NOMO-1 (cell line): ENCODE results near the gene PLG.
"Not testable (repeated sequence)": the region's sequence is repeated elsewhere in the genome, so short reads cannot be mapped to it uniquely, and the experiment has no call there.

Source experiments
- DNase-seq, 2 experiments: peaks; one replicate each; lab custom pipeline; 2025; ENCODE audit not compliant: unreplicated experiment in 2 of 2; lab: John Stamatoyannopoulos, UW

PLG gene

DNA sequence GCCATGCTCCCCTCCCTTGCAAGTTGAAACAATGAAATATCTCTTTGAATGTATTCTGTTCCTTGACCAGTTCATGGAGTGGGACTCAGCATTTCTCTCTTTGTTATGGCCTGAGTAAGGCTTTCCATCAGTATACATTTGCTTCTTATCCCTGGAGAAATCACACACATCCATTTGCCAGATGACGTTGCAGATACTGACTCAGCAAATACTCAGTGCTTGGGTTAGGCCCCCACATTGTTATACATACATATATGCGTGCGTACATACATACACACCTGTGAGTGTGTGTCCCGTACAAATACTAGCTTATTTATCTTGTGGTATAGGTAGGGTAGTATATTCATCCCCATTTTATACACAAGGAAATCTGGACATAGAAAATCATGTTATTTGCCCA, 72.4 kb downstream of the PLG start:
- no peak for DNase-seq

DNA sequence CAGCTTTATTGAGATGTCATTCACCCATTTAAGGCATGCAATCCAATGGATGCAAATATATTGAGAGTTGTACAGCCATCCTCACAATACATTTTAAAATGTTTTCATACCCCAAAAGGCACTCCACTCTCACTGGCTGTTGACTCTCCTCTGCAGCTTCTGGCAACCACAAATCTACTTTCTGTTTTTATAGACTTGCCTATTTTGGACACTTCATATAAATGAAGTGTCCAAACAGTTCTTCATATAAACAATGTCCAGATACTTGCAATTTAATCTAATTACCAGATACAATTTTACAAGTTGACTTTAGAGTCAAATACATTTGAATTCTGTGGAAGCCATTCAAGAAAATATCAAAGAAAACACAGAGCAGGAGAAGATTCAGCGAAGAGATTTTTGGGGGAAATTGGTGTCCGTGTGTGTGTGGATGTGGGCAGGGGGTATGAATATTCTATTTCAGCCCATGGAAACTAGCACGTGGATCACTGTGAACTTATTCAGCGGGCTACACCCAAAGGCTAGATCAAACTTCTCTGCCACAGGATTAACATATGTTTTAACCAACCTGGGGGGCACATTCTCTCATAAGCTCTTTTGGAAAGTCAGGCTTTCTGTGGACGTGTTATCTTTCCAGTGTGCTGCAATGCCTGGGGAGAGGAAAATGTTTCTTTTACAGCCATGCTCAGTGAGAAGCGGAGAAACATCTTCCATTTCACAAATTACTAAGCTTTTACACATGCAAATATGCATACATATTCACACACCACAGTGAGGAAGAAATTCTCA, 73.9 kb downstream of the PLG start:
- no peak for DNase-seq

- DNase-seq = not testable (repeated sequence)
These were observed 77.1 kb downstream of the PLG start for GRCh38 chr6:160779095-160779494.

DNA sequence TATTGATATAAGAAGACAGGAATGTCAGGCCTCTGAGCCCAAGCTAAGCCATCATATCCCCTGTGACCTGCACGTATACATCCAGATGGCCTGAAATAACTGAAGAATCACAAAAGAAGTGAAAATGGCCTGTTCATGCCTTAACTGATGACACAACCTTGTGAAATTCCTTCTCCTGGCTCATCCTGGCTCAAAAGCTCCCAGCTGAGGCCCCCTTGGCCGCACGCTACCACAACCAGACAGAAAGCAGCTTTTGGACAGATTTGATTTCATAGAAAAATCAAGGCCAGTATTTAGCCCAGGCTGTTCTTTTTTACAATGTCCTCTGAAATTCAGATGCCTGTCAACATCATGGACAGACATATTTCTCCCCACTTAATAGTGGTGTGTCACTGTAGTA, 78.6 kb downstream of the PLG start:
- not testable (repeated sequence) for DNase-seq

- DNase-seq = no peak
These were observed 79.3 kb downstream of the PLG start for GRCh38 chr6:160781298-160781697.

DNA sequence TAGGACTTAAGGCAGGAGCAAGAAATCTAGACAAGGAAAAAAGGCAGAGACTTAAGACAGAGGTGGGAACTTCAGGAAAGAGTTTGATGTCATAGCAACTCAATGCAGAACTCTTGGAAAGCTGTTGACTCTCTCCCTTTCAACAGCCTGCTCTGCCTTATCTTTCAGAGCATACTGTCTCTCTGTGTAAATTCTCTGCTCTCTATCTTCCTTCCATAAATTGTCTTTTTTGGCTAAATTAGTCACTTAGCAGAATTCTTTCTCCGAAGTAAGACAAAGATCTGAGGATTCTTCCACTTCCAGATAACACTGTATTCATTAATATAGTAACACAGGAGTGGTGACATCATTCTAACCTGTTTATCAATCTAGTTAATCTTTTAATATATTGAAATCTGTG, 80.2 kb downstream of the PLG start:
- no peak for DNase-seq

- no peak for DNase-seq
These were observed 81.7 kb downstream of the PLG start for GRCh38 chr6:160783741-160784140.

GRCh38 chr6:160788126-160788525, 86.1 kb downstream of the PLG start:
- DNase-seq = not testable (repeated sequence)

DNA sequence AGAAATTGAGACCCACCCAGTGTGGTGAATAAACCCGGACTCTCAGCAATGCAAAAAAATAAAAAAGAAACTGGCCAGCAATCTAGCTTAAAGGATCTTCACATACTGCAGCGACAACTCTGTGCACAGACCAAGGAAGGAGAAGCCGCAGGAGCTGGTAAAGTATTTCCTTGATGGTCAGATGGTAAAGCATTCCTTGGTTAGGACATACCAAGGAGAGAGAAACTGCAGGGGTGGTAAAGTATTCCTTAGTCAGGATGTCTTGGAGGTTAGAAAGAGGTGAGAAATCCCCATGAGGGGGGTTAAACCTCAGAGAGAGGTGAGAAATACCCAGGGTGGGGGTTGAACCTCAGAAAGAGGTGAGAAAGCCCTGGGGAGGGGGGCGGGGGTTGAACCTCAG, 86.8 kb downstream of the PLG start:
- DNase-seq = no peak

- DNase-seq = no peak
These were observed 87.4 kb downstream of the PLG start for GRCh38 chr6:160789263-160790027.

DNA sequence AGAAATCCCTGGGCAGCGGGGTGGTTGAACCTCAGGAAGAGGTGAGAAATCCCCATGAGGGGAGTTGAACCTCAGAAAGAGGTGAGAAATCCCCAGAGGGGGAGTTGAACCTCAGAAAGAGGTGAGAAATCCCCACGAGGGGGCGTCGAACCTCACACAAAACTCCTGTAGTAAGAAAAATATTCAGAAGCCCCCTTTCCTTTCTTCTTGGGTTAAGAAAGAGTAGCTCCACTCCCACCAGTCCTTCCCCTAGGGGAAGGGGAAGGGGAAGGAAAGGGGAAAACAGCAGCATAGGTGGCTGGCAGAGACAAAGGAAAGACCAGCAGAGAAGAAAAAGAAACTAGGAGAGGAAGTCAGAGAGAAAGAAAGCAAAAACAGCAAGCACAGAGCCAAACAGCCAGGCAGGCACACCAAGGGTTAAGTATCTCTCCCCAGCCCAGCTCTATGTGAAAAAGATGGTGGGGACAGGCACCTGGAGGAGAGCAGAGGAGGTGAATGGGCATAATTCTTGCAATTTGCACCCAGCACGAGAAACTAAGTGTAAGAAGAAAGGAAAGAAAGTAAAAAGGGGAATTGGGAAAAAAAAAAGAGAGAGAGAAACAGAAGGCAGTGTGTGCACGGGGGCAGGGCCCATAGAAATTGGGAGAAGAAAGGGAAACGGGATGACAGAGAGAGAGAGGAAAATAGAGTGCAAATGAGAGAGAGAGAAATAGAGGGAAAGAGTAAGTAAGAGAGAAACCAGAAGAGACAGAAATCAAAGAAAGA, 88.2 kb downstream of the PLG start:
- peak in 1 of 2 experiments; percentile 25 for DNase-seq

GRCh38 chr6:160791459-160791858, 89.4 kb downstream of the PLG start:
- no peak for DNase-seq

GRCh38 chr6:160791981-160792418, 90.0 kb downstream of the PLG start:
- no peak for DNase-seq

DNA sequence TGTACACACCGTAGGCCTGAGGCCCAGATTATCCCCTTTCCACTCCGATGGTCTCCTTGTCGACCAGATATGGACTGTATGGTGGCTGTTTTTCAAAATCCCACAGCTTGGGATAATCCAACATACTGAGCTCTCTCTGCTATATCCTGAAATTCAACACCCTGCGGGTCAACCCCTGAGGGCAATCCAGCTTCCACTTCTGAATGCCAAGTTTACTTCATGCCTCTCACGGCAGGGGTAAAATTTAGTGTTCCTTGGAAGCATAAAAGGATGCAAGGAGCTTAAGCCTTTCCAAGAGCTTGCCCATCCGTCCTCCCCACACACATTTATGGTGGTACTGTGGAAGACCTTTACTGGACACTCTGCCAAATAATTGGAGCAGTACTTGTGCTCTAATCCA, 90.7 kb downstream of the PLG start:
- no peak for DNase-seq

DNA sequence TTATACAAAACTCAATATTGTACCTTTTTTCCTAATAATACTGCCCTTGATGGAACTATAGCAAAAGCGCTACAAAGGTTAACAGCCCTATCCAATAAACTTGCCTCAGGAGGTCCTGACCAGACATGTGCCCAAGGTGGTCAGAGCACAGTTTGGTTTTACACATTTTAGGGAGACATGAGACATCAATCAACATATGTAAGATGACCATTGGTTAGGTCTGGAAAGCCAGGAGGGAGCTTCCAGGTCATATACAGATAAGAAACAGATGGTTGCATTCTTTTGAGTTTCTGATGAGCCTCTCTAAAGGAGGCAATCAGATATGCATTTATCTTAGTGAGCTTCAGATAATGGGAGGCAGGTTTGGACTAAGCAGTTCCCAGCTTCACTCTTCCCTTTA, 91.6 kb downstream of the PLG start:
- no peak for DNase-seq

DNA sequence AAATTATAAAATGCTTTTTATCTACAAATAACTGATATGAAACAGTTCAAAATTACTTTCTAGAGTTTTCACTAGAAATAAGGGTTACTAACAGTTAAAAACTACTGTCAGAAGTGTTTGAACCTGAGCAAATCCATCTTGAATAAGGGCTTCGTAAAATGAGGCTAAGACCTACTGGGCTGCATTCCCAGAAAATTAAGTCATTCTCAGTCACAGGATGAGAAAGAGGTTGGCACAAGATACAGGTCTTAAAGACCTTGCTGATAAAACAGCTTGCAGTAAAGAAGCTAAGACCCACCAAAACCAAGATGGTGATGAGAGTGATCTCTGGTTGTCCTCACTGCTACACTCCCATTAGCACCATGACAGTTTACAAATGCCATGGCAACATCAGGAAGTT, 93.7 kb downstream of the PLG start:
- no peak for DNase-seq

GRCh38 chr6:160798625-160799024, 96.6 kb downstream of the PLG start:
- no peak for DNase-seq

DNA sequence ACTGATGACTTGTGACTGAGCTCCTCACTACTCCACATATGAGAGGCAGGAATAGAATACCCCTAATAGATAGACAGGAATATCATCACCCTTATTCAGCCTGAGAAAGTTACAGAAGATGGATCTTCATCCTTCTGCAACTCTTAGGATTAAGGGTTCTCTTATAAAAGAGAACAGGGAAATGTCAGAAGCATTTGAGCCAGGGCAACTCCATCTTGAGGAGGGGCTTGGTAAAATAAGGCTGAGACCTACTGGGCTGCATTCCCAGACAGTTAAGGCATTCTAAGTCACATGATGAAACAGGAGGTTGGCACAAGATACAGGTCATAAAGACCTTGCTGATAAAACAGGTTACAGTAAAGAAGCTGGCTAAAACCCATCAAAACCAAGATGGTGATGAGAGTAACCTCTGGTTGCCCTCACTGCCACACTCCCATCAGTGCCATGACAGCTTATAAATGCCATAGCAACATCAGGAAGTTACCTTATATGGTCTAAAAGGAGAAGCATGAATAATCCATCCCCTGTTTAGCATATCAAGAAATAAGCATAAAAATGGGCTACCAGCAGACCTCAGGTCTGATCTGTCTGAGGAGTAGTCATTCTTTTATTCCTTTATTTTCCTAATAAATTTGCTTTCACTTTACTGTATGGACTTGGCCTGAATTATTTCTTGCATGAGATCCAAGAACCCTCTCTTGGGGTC, 97.9 kb downstream of the PLG start:
- no peak for DNase-seq

- DNase-seq = no peak
These were observed 99.4 kb downstream of the PLG start for GRCh38 chr6:160801418-160801817.

- DNase-seq = not testable (repeated sequence)
These were observed 100.0 kb downstream of the PLG start for GRCh38 chr6:160802049-160802448.
